ENCODE results near the gene RSPRY1. TPM values are rescaled to one million over a fixed set of nuclear protein-coding genes. Genes with fewer than 3 reads are reported as not detected.
A peak's percentile ranks its signal among the peaks of the same experiment; 100 is the strongest.

The RSPRY1 gene
- total and polyA plus RNA-seq, 2 of the 4 experiments (the other 2 are of a cell fraction), result 25.2 to 62.2 TPM

- ATAC-seq (ENCODE audit: low read depth), result peak; percentile 39
- H3K27ac ChIP-seq (ENCODE audit: insufficient read depth, low read length), result peak overlapping the region; percentile 11; the same call in 1 of the 2 replicates
- H2AFZ ChIP-seq (replicated peaks; ENCODE audit: low read length, poor library complexity), result no peak overlapping the region
- no TSS peak for BruUV-seq (replicated peaks)
- H3K79me1 ChIP-seq (ENCODE audit: low read depth in 1 of 2, low read length in 2 of 2), result peaks cover 0 to 7% of the 10 kb centered on the region in 2 experiments; a peak in 2 of 4 replicates
- no peak overlapping the region for H2BK120ac ChIP-seq (ENCODE audit: low read depth, low read length)
- H3K27me3 ChIP-seq (ENCODE audit: control insufficient read depth, insufficient read depth, low read length), result no peaks in the 10 kb centered on the region
- peaks cover 10% of the 10 kb centered on the region for H3K9me1 ChIP-seq (ENCODE audit: insufficient read depth, low read length)
- H3K4me3 ChIP-seq (ENCODE audit: insufficient read depth, low read depth, low read length), result no peak overlapping the region
- H3K4me1 ChIP-seq (ENCODE audit: control insufficient read depth, insufficient read depth, low read length), result peaks cover 8% of the 10 kb centered on the region
- no peaks in the 10 kb centered on the region for H4K20me1 ChIP-seq (ENCODE audit: insufficient read depth, low read length)
- H3K56ac ChIP-seq (ENCODE audit: extremely low read depth, insufficient read depth, low read length), result no peak overlapping the region
- POLR2A ChIA-PET (ENCODE audit: unreplicated experiment), result interaction anchor here (0.5 to 0.7 kb wide), 2 partner anchors 10 to 13 kb away, joined by 3 to 4 read pairs; no protein-coding TSS in a partner anchor
- in situ Hi-C loops (cut with MboI; ENCODE audit: low sequenced_read_pairs), result no loop called here
- no peak overlapping the region for H2AK9ac ChIP-seq (replicated peaks; ENCODE audit: low read depth, low read length, poor library complexity)
- H3K14ac ChIP-seq (replicated peaks; ENCODE audit: low read depth, low read length), result no peak overlapping the region
- peak; percentile 1 for DNase-seq
- H2BK20ac ChIP-seq (ENCODE audit: low read depth, low read length), result no peak overlapping the region
- dilution Hi-C loops (cut with HindIII; ENCODE audit: low sequenced_read_pairs, unreplicated experiment), result no loop called here
- H4K5ac ChIP-seq (ENCODE audit: low read depth, low read length), result no peak overlapping the region
- H3K23ac ChIP-seq (ENCODE audit: low read depth, low read length), result no peak overlapping the region
- no peaks in the 10 kb centered on the region for H3K9me3 ChIP-seq (ENCODE audit: control insufficient read depth, insufficient read depth, low read length)
- CTCF ChIA-PET, result no interaction called here
- H2BK15ac ChIP-seq (ENCODE audit: low read depth, low read length), result no peak overlapping the region
- H3K4ac ChIP-seq (ENCODE audit: low read depth, low read length), result no peak overlapping the region
- H3K18ac ChIP-seq (ENCODE audit: low read depth, low read length), result no peak overlapping the region
- no peak overlapping the region for H2BK5ac ChIP-seq (ENCODE audit: low read depth, low read length, poor library complexity, severe bottlenecking)
- intact Hi-C loops (cut with micrococcal nuclease), result no loop called here
- H3K36me3 ChIP-seq (ENCODE audit: control insufficient read depth, insufficient read depth, low read length), result peaks cover 27% of the 10 kb centered on the region
- TF ChIP-seq CTCF (conservative IDR thresholded peaks at IDR 0.05; ENCODE audit: low read depth, low read length) (no peak), SMC3 (IDR thresholded peaks at IDR 0.05; ENCODE audit: low read depth, low read length) (no peak), POLR2A (IDR thresholded peaks at IDR 0.05; ENCODE audit: low read depth, low read length) (no peak), BHLHE40 (IDR thresholded peaks at IDR 0.05; ENCODE audit: low read depth, low read length) (no peak), CEBPB (IDR thresholded peaks at IDR 0.05; ENCODE audit: low read depth, low read length) (no peak), NFE2L2 (IDR thresholded peaks at IDR 0.05; ENCODE audit: low read depth, low read length) (no peak), FOS (IDR thresholded peaks at IDR 0.05; ENCODE audit: low read depth, low read length) (no peak), ELK1 (IDR thresholded peaks at IDR 0.05; ENCODE audit: borderline replicate concordance, low read depth, low read length) (no peak), MXI1 (IDR thresholded peaks at IDR 0.05; ENCODE audit: borderline replicate concordance, low read depth, low read length) (no peak), MAZ (IDR thresholded peaks at IDR 0.05; ENCODE audit: borderline replicate concordance, low read depth, low read length) (no peak), RCOR1 (IDR thresholded peaks at IDR 0.05; ENCODE audit: insufficient replicate concordance, low read length) (no peak)
- TF ChIP-seq, protein P1, sequence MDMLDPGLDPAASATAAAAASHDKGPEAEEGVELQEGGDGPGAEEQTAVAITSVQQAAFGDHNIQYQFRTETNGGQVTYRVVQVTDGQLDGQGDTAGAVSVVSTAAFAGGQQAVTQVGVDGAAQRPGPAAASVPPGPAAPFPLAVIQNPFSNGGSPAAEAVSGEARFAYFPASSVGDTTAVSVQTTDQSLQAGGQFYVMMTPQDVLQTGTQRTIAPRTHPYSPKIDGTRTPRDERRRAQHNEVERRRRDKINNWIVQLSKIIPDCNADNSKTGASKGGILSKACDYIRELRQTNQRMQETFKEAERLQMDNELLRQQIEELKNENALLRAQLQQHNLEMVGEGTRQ (IDR thresholded peaks at IDR 0.05; ENCODE audit: low read depth, low read length), result no peak
- 100% methylated on average over 3 of the region's 3 CpGs; no CpG with 5 or more reads in 1 of the 2 experiments for WGBS, 2 experiments (ENCODE audit: extremely low coverage in 2 of 2, insufficient read length in 1 of 2)
- H2AK5ac ChIP-seq (ENCODE audit: low read depth, low read length), result no peak overlapping the region
- no peak overlapping the region for H3K9ac ChIP-seq (ENCODE audit: low read depth, low read length)
- H3K4me2 ChIP-seq (ENCODE audit: low read depth, low read length), result no peak overlapping the region
- H4K8ac ChIP-seq (ENCODE audit: low read depth in 2 of 2, low read length in 2 of 2), result no peak overlapping the region
- no peak overlapping the region for H4K91ac ChIP-seq (ENCODE audit: insufficient read depth, low read depth, low read length)
Observed at GRCh38 chr16:57231821-57232350, 45.8 kb downstream of the RSPRY1 start.
